Activated naive CD4-positive, alpha-beta T cell treated with Interleukin-2 at 50 U/mL for 16 hours (primary cell): ENCODE results near the gene CCNI2.

ENCODE experiments used
- DNase-seq: peaks from one replicate; pipeline ENCODE4 v3.0.0-alpha.2; 2020

Gene CCNI2, protein sequence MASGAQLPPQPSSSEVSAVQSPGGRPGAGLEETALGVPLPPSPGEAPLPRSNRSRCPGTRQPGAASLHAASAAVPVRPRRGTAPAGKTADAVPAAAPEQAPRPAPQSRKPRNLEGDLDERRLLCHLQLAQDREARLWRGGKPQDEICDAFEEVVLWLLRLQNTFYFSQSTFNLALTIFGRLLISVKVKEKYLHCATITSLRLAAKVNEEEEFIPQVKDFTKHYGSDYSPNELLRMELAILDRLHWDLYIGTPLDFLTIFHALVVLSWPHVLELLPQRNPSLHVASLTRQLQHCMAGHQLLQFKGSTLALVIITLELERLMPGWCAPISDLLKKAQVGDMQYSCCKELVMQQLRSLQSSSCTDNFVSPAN

DNA sequence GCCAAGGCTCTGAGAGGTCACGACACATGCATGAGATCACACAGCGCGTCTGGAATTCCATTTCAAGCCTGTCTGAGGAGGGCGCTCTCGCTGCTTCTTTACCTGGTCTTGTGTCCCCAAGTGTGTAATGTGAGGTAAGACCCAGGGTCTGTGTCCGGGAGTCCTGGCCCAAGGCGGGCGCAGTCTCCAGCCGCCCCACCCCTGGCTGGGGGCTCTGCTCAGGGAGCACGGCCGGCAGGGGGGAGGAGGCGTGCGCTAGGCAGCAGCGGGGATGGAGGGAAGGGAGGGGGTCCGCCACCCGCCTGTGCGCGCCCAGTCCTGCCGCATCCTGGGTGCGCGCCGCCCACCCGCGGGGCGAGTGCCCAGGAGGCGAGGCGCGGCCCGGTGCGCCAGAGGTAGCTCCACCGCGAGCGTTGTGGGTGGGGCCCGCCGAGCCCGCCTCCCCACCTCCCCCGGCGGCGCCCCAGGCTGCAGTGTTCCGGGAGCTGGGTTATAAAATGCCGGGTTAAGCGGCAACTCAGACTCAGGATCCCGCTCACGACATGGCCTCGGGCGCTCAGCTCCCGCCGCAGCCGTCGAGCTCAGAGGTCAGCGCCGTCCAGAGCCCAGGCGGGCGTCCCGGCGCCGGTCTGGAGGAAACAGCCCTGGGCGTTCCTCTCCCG, at the start of gene CCNI2:
TSS of gene CCNI2 (plus strand) at position 473 of the 662 bp plus-strand sequence. CDS start at position 543, 70 bp downstream.
- peak; percentile 75 for DNase-seq

DNA sequence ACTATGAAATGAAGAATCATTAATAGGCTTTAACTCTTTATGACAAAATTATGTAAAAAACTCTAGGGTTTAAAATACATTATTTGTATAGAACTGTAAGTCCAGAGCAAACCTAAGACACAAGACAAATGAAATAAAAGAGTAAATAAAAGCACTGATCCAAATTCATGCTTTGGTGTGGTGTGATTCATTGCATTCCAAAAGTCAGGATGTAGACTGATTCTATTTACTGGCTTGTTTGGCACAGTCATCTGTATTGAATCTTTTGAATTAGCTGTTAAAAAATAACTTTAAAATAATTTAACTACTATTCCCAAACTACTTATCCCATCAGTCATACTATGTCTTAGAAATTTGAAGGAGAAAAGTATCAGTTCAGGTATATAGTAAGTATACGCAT, 42.4 kb upstream of the CCNI2 start:
- DNase-seq, result no peak

DNA sequence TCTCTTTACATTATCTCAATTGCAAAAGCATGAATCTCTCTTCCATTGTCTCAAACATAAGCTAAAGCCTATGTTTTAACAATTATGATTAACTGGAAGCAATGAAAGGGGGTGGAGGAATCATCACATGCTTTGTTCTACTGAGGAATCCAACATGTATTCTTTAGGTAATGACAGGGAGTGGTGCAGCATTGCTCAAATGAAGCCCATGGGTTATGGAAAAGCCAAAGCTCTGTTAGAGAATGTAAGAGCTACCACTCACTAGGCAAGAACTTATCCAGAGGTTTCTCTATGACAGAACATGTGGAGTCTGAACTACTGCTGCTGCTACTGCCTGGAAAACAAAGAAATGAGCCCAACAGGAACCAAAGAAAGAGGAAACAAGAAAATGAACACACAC, 38.6 kb upstream of the CCNI2 start:
- DNase-seq, result no peak

DNA sequence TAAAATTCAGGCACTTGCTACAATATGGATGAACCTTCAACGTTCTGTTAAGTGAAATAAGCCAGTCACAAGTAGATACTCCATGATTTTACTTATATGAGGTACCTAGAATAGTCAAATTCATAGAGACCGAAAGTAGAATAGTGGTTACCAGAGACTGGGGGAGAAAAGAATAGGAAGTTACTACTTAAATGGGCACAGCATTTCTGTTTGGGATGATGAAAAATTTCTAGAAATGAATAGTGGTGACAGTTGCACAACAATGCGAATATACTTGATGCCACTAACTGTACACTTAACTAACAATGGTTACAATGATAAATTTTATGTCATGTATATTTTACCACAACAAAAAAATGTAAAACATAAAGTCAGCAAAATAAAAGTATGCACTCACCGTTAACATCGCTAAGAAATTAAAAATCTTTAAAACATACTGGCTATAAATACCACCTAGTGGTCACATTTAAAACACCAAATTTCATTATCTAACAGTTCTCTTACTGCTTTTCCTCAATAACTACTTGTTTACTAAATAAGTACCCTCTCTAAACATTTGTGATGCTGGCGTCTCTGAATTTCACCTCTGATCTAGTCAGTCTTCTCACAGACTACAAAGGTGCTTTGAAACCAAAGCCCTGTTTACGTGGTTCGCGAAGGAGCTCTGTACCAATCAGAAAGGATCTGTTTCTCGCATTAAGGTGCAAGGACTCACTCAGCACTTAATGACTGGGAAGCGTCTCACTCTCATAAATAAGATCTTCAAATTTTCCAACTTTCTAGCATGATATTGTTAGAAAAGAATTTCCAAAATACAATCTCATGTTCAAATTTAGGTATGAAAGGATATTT, 32.5 kb upstream of the CCNI2 start:
- no peak for DNase-seq

DNA sequence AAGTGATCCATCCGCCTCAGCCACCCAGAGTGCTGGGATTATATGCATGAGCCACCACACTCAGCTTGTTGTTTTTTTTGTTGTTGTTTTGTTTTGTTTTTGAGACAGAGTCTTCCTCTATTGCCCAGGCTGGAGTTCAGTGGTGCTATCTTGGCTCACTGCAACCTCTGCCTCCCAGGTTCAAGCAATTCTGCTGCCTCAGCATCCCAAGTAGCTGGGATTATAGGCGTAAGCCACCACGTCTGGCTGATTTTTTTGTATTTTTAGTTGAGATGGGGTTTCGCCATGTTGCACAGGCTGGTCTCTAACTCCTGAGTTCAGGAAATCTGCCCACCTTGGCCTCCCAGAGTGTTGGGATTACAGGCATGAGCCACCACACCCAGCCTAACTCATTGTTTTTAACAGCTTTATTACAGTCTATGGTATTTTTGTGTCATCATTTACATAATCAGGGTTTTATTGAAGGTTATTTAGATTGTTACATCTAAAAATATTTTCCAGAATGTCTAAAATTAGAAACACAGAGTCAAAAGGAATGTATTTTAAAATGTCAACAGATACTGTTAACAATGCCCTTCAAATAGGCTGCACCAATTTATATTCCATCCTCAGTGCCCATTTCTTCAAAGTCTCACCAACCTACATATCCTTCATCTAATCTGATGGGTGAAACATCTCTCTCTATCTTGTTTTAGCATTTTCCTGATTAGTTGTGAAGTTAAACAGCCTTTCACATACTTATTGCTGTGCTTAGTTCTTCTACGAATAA, 28.5 kb upstream of the CCNI2 start:
- DNase-seq, result no peak

DNA sequence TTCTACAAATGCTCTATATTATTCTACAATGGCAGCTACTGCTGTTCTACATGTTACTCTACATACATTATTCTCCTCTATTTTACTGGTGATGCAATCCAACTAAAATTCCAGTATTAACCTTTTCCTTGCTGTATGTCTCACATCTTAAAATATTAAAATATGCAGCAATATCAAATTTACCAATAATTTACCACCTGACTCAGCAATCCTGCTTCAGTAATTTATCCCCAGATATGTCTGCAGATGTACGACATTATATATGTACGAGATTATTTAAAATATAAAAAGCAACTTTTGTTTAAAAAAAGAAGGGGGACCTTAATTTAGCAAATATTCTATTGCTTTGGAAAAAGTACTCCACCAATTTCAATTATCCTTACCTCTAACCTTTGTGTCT, 21.5 kb upstream of the CCNI2 start:
- no peak for DNase-seq

DNA sequence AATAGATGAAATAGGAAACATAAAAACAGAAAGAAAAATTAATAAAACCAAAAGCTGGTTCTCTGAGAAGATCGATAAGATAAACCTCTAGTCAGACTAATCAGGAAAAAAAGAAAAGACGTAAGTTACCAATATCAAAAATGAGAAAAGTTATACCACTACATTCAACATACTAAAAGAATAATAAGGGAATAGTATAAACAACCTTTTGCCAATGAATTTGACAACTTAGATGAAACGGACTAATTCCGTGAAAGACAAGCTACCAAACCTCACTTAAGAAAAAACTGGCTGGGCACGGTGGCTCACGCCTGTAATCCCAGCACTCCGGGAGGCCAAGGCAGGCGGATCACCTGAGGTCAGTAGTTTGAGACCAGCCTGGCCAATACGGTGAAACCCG, 17.3 kb upstream of the CCNI2 start:
- DNase-seq, result no peak

DNA sequence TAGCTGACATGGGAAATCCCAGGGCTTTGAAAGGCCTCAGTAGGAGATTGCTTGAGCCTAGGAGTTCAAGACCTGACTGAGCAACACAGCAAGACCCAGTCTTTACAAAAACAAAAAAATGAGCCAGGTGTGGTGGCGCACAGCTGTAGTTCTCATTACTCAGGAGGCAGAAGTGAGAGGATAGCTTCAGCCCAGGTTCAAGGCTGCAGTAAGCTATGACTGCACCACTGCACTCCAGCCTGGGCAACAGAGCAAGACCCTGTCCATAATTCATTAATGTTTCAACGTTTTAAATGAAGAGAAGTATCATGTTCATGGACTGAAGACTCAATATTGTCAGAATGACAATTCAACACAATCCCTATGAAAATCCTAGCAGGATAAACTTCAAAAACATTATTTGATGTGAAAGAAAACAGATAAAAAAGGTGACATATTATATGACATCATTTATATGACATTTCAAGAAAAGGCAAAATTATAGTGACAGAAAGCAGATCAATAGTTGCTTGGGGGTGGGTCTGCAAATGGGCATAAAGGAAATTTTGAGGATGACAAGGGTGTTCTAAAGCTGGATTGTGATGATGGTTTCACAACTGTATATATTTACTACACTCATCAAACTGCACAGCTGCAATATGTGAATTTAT, 13.6 kb upstream of the CCNI2 start:
- DNase-seq, result no peak

DNA sequence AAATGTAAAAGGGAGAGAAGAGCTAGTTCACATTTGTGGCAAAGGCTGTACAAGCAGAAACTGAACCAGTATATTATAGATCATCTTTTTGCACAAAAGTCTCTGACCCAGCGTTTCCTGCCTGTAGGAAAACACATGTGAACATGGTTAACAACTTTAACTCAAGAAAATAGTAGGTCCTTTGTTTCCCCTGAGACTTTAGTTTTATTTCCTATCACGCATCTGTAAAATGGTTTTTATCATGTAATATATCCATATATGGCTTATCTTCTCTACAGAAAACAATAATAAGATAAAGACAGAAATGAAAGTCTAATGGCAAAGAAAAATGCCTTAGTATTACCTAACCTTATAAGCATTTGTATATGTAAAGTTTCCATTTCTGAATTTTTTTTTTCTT, 12.5 kb upstream of the CCNI2 start:
- no peak for DNase-seq

DNA sequence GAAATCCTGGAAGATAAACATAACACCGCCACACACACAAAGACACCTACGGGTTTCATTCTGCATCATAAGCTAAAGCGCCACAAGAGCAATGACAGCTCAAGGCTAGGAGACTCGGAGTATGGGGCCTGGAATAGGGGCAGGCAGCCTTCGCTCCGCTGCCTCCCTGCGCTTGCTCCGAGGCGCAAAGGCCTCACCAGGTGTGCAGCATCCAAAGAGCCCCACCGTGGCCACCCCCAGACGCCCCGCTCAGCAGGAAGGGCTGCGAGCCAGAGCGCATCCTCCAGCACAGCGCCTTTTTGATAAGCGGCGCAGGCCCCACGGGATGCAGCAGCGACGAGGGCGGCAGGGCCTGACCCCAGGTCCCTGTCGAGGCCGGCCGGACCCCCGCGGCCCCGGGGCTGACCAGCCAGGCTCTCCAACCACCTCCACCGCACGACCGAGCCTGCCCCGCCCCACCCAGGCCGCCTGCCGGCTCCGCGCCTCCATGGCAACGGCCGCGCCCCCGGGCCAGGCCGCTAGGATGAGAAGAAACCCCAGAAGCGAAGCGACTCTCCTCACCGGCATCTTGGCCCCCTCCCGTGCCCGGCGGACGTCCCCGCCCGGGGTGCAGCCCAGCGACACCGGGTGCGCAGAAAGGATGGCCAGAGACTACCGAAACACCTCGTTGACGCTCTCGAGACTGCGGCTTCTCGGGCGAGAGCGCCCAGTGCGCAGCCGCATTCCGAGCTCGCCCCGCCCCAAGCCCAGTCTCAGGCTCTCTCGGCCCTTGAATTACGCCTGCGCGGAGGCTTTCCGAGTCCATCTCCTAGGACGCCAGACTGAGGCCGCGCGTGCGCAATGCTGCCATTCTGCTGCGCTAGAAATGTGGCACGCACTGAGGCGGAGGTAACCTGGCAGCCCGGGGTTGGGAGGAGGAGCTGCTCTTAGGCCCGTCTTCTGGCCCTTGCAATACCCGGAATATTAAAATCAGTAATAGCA, 10.1 kb upstream of the CCNI2 start, which contains the start of gene KIF3A:
TSS of gene KIF3A (minus strand) at position 694 of the 981 bp plus-strand sequence. CDS start at position 567, 127 bp downstream.
- peak; percentile 99 for DNase-seq

DNA sequence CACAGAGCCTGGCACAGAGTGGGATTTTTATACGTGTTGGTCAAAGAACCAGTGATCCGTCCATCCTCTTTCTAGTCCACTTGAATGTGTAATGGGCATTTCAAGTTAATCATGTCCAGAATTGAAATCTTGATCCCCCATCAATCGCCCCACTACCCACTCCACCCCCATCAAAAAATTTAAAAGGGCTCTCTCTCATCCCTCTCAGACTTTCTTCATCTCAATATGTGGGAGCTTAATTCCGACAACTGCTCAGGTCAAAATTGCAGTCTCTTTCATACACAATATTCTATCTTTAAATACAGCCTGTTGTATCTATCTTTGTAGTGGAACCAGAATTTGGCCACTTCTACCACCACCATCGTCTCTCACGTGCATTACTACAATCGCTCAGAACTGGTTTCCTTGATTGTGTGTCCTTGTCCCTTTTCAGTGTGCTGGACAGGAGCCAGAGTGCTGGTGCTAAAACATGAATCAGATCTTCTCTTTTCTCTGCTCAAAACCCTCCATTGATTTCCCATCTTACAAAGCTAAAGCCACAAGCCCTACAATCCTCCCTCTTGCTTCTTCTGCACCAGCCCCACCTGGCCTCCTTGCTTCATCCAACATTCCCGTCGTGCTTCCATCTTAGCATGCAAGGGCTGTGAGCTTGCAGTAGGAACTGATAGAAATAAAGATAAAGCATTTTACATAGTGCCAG, 9.1 kb upstream of the CCNI2 start:
- no peak for DNase-seq

DNA sequence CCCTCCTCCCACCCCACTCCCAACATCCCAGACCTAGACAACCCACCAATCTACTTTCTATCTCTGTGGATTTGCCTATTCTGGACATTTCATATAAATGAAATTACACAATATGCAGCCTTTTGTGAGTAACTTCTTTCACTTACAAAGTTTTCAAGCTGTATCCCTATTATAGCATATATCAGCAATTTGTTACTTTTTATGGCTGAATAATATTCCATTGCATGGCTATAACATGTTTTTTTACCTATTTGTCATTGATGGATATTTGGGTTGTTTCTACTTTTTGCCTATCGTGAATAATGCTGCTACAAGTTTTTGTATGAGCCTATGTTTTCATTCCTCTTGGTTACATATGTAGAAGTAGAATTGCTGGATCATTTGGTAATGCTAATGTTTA, 8.0 kb upstream of the CCNI2 start:
- DNase-seq, result no peak

DNA sequence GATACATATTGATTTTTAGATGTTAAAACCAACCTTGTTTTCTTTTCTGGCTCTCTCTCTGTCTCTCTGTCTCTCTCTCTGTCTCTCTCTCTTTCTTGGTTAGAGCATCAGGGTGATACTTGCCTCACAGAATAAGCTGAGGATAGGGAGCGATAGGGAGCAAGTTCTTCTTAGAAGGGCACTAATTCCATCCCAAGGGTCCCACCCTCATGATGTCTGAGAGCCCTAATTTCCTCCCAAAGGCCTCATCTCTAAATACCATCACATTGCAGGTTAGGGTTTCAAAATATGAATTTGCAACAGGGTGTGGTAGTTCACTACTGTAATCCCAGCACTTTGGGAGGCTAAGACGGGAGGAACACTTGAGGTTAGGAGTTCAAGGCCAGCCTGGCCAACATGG, 5.1 kb upstream of the CCNI2 start:
- DNase-seq, result no peak

DNA sequence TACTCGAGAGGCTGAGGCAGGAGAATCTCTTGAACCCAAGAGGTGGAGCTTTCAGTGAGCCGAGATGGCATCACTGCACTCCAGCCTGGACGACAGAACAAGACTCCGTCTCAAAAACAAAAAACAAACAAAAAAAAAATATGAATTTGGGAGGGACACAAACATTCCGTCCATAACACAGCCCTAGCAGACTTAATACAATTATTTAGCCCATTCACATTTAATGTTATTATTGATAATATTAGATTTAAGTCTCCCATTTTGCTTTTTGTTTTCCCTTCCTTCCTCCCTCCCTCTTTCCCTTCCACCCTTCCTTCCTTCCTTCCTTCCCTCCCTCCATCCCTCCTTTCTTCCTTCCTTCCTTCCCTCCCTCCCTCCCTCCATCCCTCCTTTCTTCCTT, 4.6 kb upstream of the CCNI2 start:
- no peak for DNase-seq

DNA sequence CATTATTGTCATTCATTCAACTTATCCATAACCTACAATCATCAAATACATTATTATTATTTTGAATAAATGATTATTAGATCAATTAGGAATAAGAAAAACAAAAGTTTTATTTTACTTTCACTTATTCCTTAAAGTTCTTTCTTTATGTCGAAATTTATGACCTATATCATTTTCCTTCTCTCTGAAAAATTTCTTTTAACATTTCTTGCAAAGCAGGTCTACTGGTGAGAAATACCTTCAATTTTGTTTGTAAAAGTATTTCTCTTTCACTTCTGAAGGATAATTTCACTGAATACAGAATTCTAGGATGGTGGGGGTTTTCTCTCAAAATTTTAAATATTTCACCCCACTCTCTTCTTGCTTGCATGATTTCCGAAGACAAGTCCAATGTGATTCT, 2.6 kb upstream of the CCNI2 start:
- DNase-seq, result no peak

DNA sequence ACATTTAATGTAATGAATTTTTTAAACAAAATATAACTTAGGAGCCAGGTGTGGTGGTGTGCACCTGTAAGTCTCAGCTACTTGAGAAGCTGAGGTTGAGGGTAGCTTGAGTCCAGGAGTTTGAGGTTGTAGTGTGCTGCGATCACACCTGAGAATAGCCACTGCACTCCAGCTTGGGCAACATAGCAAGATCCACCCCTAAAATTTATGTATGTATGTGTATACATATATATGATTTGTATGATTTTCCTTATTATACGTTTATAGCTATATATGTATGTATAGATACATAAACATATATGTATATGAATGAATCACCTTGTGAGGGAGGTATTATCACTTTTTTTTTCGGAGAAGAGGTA, 653 bp upstream of the CCNI2 start:
- no peak for DNase-seq

DNA sequence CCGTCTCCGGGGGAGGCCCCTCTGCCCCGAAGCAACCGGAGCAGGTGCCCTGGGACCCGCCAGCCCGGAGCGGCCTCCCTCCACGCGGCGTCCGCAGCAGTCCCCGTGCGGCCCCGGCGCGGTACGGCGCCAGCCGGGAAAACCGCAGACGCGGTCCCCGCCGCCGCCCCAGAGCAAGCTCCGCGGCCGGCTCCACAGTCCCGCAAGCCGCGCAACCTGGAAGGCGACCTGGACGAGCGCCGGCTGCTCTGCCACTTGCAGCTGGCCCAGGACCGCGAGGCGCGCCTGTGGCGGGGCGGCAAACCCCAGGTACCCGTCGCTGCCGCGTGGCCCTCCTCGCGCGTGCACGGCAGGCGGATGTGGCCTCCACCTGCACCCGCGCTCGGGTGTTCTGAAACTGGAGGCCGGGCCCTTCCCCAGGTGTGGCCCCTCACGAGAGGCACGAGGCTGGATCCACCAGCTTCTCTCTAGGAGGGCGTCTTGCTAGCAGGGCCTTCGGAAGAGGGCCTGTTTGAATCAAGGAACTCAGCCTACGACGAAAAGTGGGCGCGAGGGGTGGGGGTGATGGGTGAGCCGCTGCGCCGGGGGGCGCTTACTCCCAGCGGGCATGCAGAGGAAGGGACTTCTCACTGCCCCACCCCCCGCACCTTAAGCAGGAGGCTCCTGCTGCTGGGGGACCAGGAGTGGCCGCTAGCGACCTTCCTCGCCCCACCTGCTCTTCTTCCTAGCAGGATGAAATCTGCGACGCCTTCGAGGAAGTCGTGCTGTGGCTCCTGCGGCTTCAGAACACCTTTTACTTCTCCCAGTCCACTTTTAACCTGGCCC, 602 bp downstream of the CCNI2 start:
- peak; percentile 62 for DNase-seq

DNA sequence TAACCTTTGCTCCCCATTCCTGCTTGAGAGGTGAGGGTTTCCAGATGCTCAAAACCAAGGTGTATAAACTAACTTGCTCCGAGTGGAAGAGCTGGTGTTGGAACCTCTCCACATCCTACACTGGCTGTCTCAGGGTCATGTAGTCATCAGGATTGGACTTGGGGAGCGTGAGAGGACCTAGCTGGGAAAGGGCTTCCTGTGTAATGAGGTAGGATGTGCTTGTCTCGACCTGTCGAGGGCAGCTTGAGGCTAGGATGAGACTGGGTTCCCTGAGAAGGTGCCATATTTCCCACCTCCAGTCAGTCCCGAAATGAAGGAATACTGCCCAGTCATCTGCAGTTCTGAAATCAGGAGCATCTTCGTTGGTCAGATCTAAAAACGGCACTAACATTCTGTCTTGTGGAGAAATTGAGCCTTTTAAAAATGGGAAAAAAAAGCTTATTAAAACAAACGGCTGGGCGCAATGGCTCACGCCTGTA, 1.3 kb downstream of the CCNI2 start:
- no peak for DNase-seq

DNA sequence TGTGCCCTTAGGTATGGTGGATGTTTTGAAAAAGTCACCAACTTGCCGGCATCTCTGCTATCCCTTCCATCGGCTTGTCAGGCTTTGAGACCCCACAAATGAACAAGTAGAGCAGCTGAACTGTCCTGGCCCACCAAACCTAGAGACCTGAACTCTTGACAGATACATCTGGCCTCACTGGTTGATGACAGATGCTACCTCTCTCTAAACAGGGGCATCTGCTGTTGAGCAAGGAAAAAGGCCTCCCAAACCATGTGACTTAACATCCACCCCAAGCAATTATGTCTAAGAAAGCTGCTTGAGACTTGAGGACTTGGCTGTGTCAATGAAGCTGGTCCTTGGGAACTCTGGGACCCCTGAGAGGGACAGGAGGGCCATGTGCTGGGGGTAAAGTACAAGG, 2.3 kb downstream of the CCNI2 start:
- no peak for DNase-seq
